PFSK-1 (cell line): ENCODE data around the gene COPA. TPM values are rescaled to one million over a fixed set of nuclear protein-coding genes. Genes with fewer than 3 reads are reported as not detected.

Source experiments
- FOXP2 ChIP-seq: optimal IDR thresholded peaks from 2 replicates; pipeline ENCODE3; 2011; ENCODE audit warnings: borderline replicate concordance, control low read depth, inconsistent platforms; ENCODE audit not compliant: insufficient read depth; ENCODE audit errors: extremely low read length, extremely low read depth
- POLR2AphosphoS5 ChIP-seq: IDR thresholded peaks from 2 replicates; pipeline ENCODE4 v1.6.1; 2012; ENCODE audit warnings: low read depth, mild to moderate bottlenecking, control low read depth, low read length, moderate library complexity
- SIN3A ChIP-seq: IDR thresholded peaks from 2 replicates; pipeline ENCODE4 v1.6.1; 2012; ENCODE audit warnings: mild to moderate bottlenecking, low read length, moderate library complexity, borderline replicate concordance; ENCODE audit not compliant: insufficient read depth
- TAF1 ChIP-seq: IDR thresholded peaks from 2 replicates; pipeline ENCODE4 v1.6.1; 2012; ENCODE audit warnings: low read length, control low read depth, borderline replicate concordance; ENCODE audit not compliant: insufficient read depth
- polyA plus RNA-seq: library from polyadenylated mRNA; unstranded; fragments of >200 nt; gene quantifications from one replicate; pipeline ENCODE4 v1.2.1, GENCODE V29; 2012; ENCODE audit warnings: low read depth, missing spikeins; ENCODE audit not compliant: insufficient read length
- TF ChIP-seq, protein P1 (sequence below), 2 experiments: IDR thresholded peaks; 2 replicates each; pipeline versions ENCODE4 v1.6.1 to v1.8.0; 2011 to 2012; ENCODE audit warnings: low read depth in 2 of 2, low read length in 2 of 2, control low read depth in 1 of 2, inconsistent platforms in 1 of 2, mild to moderate bottlenecking in 1 of 2, moderate library complexity in 1 of 2; ENCODE audit not compliant: insufficient read depth in 1 of 2

The COPA gene
- 173 TPM for polyA plus RNA-seq

DNA sequence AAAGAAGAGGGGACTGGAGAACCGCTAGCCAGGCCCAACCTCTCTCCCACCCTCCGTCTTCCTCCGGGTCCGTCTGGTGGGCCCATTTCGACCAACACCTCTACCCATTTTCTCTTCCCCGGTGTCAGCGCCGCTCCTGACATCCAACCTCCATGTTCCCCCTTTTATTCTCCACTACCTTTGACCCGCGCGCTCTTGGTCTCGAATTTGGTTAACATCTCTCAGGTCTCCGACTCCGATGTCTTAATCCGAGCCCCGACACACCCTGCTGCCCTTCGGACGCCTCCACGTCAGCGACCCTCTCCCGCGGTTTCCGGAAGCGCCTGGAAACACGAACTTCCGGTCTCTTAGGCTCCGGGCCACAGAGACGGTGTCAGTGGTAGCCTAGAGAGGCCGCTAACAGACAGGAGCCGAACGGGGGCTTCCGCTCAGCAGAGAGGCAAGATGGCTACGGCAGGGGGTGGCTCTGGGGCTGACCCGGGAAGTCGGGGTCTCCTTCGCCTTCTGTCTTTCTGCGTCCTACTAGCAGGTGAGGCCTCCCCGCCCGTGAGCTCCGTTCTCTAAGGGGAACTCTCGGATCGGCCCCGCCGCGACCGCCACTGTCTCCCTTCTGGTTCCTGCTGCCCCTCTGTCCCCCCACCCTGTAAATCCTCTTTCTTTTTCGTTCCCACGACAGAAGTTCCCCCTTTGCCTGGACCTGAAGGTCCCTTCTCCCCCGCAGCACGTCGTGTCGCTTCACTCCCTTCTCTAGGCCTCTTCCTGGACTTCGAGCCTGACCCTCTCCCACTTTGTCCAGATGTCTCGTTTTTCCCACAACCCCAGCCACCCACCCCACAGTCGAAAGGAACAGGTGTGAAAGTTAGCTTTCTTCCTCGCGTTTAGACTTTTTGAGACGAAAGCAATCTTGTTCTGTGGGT is at the start of gene COPA, which contains the start of gene NCSTN:
TSS of gene COPA (minus strand) at position 298 of the 917 bp plus-strand sequence. CDS start at position 218, 80 bp downstream.
TSS of gene NCSTN (plus strand) at position 431 of the 917 bp plus-strand sequence. CDS start at position 445, 14 bp downstream.
- TF ChIP-seq TAF1 = peak; percentile 92
- peak; percentile 45 for TF ChIP-seq FOXP2
- TF ChIP-seq SIN3A = peak; percentile 89
- TF ChIP-seq POLR2AphosphoS5 = peak; percentile 98
- TF ChIP-seq, protein P1, sequence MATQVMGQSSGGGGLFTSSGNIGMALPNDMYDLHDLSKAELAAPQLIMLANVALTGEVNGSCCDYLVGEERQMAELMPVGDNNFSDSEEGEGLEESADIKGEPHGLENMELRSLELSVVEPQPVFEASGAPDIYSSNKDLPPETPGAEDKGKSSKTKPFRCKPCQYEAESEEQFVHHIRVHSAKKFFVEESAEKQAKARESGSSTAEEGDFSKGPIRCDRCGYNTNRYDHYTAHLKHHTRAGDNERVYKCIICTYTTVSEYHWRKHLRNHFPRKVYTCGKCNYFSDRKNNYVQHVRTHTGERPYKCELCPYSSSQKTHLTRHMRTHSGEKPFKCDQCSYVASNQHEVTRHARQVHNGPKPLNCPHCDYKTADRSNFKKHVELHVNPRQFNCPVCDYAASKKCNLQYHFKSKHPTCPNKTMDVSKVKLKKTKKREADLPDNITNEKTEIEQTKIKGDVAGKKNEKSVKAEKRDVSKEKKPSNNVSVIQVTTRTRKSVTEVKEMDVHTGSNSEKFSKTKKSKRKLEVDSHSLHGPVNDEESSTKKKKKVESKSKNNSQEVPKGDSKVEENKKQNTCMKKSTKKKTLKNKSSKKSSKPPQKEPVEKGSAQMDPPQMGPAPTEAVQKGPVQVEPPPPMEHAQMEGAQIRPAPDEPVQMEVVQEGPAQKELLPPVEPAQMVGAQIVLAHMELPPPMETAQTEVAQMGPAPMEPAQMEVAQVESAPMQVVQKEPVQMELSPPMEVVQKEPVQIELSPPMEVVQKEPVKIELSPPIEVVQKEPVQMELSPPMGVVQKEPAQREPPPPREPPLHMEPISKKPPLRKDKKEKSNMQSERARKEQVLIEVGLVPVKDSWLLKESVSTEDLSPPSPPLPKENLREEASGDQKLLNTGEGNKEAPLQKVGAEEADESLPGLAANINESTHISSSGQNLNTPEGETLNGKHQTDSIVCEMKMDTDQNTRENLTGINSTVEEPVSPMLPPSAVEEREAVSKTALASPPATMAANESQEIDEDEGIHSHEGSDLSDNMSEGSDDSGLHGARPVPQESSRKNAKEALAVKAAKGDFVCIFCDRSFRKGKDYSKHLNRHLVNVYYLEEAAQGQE (IDR thresholded peaks at IDR 0.05; ENCODE audit: insufficient read depth in 1 of 2, low read depth in 2 of 2, low read length in 2 of 2) = peak; percentile 5 to 38; a peak in 1 of 4 replicates

DNA sequence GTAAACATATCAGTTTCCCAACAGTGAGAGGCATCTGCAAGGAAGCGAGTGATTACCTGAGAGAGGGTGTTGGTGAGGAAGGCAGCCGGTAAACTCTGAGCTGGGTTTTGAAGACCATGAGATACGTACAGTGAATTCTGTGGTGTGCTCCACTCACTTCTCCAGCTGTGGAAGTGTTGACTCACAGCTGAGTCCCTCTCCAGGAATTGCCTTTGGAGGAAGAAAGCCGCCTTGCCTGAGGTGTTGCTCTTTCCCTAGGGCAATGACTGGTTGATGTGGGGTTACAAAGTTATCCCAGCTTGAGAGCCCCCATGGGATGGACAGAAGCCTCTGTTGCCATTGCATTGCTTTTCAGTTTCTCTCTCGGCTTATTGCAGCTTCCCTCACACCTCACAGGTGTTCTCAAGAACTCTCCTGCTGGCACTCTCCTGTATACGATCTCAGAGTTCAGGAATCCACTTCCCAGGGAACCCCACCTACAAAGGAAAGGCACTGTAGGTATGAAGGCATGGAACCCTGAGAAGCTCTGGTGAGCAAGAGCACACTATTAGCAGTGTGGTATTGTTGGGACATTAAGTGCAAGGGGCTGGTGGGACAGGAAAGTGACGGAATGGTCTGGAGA is 34.6 kb upstream of the COPA start:
- TF ChIP-seq SIN3A (no peak), TAF1 (no peak), FOXP2 (no peak), POLR2AphosphoS5 (no peak)
- TF ChIP-seq, protein P1 (IDR thresholded peaks at IDR 0.05; ENCODE audit: insufficient read depth in 1 of 2, low read depth in 2 of 2, low read length in 2 of 2) = no peak

DNA sequence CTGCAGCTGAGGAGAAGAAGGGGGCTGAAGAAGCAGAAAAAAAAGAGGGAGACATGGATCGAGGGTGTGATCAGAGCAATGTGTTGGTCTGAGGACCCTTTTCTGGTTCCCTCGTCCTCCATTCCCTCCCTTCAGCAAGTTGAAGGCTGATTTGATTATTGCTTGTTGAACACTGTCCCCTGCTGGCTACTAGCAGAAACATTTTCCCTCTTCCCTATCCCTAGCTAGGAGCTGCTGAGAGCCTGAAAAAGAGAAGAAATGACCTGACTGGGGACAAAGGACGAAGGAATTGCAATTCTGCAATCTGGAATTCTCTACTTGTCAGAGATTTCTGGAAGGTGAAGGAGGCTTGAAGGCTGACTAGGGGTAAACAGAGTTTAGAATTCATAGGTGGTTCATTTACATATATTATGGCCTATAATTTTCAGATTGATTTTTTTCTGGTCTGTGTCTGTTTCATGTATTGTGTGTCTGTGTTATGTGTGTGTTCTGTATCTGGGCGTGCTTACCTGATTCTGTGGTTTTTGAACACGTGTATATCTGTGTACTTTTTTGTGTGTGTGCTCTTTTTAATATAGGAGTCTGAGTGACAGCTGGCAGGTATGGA is 33.6 kb upstream of the COPA start:
- no peak for TF ChIP-seq FOXP2
- no peak for TF ChIP-seq TAF1
- TF ChIP-seq, protein P1 (IDR thresholded peaks at IDR 0.05; ENCODE audit: insufficient read depth in 1 of 2, low read depth in 2 of 2, low read length in 2 of 2) = no peak
- no peak for TF ChIP-seq POLR2AphosphoS5
- no peak for TF ChIP-seq SIN3A

DNA sequence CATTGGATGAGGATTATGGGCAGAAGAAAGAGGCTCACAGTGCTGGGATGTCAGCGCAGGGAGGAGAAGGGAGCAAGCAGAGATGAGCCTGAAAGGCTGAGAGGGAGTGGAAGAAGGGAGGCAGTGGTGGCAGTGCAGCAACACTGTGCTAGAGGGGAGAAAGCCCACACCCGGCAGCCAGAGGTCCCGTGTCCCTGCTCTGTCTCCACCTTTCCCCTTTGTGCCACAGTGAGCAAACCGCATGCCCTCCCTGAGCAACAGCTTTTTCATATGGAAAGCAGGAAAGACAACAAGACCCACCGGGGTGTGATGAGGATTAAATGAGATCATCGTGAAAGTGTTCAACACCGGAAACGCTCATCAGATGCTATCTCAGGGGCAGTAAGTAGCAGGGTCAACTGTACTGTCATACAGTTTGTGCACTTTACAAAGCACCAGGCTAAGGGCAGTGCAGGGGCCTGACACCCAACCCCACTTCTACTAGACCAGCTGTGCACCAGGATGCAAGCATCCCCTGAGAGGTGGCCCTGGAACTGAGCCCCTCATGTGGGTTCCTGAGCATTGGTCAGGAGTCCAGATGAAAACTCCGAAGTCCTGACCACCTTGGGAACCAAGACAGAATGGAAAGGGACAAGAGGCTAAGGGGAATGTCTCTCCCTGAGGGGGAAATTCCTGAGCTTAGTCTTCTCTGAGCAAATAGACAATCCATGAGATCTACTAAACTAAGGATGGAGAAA is 32.9 kb upstream of the COPA start:
- TF ChIP-seq SIN3A (peak; percentile 34; the same call in 1 of the 2 replicates), POLR2AphosphoS5 (no peak), FOXP2 (peak; percentile 56), TAF1 (no peak)
- TF ChIP-seq, protein P1 (IDR thresholded peaks at IDR 0.05; ENCODE audit: insufficient read depth in 1 of 2, low read depth in 2 of 2, low read length in 2 of 2) = peak in 1 of 2 experiments; percentile 44; a peak in 1 of 4 replicates
